ENCODE data around the gene GDNF.
A peak's percentile ranks its signal among the peaks of the same experiment; 100 is the strongest.

Gene GDNF

GRCh38 chr5:37847978-37848425, 8.2 kb upstream of the GDNF start (continued):
- TF ChIP-seq ZBTB10 (tag by site-specific recombination; IDR thresholded peaks at IDR 0.05) = no peak
- TF ChIP-seq ZNF140 (tag by site-specific recombination; IDR thresholded peaks at IDR 0.05) = no peak
- TF ChIP-seq GLIS1 (tag by site-specific recombination; IDR thresholded peaks at IDR 0.05) = peak; percentile 44
- TF ChIP-seq ZNF571 (tag by site-specific recombination; IDR thresholded peaks at IDR 0.05) = no peak
- TF ChIP-seq REPIN1 (tag by site-specific recombination; IDR thresholded peaks at IDR 0.05; ENCODE audit: low read depth) = no peak
- no peak for TF ChIP-seq ZNF23 (tag by site-specific recombination; IDR thresholded peaks at IDR 0.05; ENCODE audit: borderline replicate concordance)
- TF ChIP-seq SALL2 (tag by site-specific recombination; IDR thresholded peaks at IDR 0.05; ENCODE audit: borderline replicate concordance) = no peak
- no peak for TF ChIP-seq ZNF132 (tag by site-specific recombination; IDR thresholded peaks at IDR 0.05; ENCODE audit: borderline replicate concordance)
- TF ChIP-seq AEBP2 (tag by site-specific recombination; IDR thresholded peaks at IDR 0.05; ENCODE audit: borderline replicate concordance) = no peak
- no peak; the same call in 1 of the 2 replicates for TF ChIP-seq ZNF707 (tag by site-specific recombination; IDR thresholded peaks at IDR 0.05)
- TF ChIP-seq GFI1B (tag by site-specific recombination; IDR thresholded peaks at IDR 0.05) = peak; percentile 52; the same call in 1 of the 2 replicates
- peak; percentile 92 for TF ChIP-seq ZNF121 (tag by site-specific recombination; IDR thresholded peaks at IDR 0.05)
- TF ChIP-seq ZNF18 (tag by site-specific recombination; IDR thresholded peaks at IDR 0.05) = no peak
- peak; percentile 36 for TF ChIP-seq ZFHX2 (tag by site-specific recombination; conservative IDR thresholded peaks at IDR 0.05)
- peak; percentile 51; the same call in 1 of the 2 replicates for TF ChIP-seq ZNF398 (tag by site-specific recombination; IDR thresholded peaks at IDR 0.05)
- no peak for TF ChIP-seq ZNF433 (tag by site-specific recombination; IDR thresholded peaks at IDR 0.05; ENCODE audit: low read depth)
- TF ChIP-seq YY1 (tag by site-specific recombination; IDR thresholded peaks at IDR 0.05) = no peak
- TF ChIP-seq MZF1 (tag by site-specific recombination; IDR thresholded peaks at IDR 0.05; ENCODE audit: borderline replicate concordance) = peak; percentile 84; the same call in 1 of the 2 replicates
- no peak for TF ChIP-seq PRDM2 (tag by site-specific recombination; IDR thresholded peaks at IDR 0.05; ENCODE audit: borderline replicate concordance)
- no peak; the same call in 1 of the 2 replicates for TF ChIP-seq ZNF184 (tag by site-specific recombination; IDR thresholded peaks at IDR 0.05)
- no peak for TF ChIP-seq ZNF626 (tag by site-specific recombination; IDR thresholded peaks at IDR 0.05)
- TF ChIP-seq ZNF777 (tag by site-specific recombination; IDR thresholded peaks at IDR 0.05; ENCODE audit: borderline replicate concordance) = no peak
- no peak for TF ChIP-seq ZNF530 (tag by site-specific recombination; IDR thresholded peaks at IDR 0.05; ENCODE audit: low read depth)
- TF ChIP-seq ZNF692 (tag by site-specific recombination; IDR thresholded peaks at IDR 0.05) = peak; percentile 71
- no peak for TF ChIP-seq ZNF555 (tag by site-specific recombination; conservative IDR thresholded peaks at IDR 0.05)

Data from HEK293 (cell line).